HG03103 (cell line): Measurements from ENCODE around the gene RAB3GAP1.

Experiments
- ATAC-seq: cut with Tn5 transposase; IDR thresholded peaks from one replicate; pipeline ENCODE4 v1.9.1; 2021; ENCODE audit warnings: low read depth; ENCODE audit not compliant: unreplicated experiment

The RAB3GAP1 gene

DNA sequence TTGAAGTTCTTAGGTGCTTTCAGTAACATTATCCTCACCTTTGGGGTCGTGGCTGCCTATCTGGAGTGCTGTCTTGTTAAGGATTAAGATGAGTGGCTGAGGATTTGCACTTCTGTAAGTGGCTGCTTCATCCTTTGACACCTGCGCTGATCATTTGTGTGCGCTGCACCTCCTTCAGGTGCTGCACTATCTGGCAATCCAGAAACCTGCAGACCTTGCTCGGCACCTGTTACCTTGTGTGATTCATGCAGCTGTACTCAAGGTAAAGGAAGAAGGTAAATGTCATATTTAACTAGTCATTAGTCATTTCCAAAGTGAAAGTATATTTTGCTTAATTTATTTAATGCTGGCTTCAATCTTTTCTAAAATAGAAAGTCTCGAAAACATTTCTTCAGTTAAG, 110.3 kb downstream of the RAB3GAP1 start:
- no peak for ATAC-seq

GRCh38 chr2:135162786-135163185, 110.7 kb downstream of the RAB3GAP1 start:
- no peak for ATAC-seq

- ATAC-seq = no peak
These were observed 111.2 kb downstream of the RAB3GAP1 start for GRCh38 chr2:135163306-135163705.

DNA sequence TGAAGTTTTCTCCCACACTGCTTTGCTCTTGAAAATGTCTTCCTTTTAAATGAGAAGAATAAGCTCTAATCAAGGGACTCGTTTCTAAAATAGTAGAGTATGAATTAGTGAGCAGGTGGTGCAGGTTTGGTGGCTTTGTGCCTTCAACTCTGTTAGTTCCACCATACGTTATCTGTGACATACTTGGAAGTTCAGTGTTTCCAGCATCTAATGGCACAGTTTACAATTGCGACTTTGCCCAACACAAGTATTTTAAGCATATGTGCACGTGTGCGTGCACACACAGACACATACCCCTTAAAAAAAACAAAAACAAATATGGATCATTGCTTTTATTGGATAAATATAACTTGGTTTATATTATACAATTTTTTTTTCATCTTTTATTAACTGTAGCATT, 111.8 kb downstream of the RAB3GAP1 start:
- ATAC-seq = no peak

DNA sequence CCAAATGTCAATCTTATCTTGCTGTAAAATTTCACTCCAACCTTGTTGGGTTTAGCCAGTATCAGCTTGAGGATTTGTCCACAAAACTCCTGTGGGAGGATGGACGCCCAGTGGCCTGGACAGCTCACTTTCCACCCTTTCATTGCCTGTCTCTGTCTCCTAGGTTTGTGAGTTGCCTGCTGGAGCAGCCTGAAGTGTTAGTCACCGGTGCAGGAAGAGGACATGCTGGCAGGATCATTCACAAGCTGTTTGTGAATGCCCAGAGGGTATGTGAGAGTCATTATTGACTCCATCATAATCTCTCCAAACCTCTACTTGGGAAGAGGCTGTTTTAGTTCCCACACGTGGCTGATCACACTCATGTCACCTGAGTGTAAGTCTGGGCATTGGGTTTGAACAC, 112.3 kb downstream of the RAB3GAP1 start:
- no peak for ATAC-seq

- ATAC-seq = no peak
These were observed 115.2 kb downstream of the RAB3GAP1 start for GRCh38 chr2:135167273-135167672.

DNA sequence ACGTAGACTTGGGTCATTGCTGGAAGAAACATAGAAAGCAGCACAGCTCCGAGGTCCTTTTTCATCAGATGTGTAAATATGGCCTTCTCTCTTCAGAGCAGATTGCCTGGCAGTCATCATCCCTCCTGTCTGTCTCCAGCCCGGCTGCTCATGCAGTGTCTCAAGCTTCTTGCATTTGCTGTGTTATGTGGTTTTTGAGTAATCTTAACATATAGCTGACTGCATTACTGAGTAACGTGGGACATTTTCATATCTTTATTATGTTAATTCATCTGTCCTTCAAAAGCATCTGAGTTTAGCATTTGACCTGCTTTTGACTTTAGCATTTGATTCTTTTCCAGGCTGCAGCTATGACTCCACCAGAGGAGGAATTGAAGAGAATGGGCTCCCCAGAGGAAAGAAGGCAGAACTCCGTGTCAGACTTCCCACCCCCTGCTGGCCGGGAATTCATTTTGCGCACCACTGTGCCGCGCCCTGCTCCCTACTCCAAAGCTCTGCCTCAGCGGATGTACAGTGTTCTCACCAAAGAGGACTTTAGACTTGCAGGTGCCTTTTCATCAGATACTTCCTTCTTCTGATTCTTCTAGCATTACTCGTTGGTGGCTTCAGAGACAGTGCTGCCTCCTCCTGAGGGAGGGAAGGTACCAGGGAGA, 116.2 kb downstream of the RAB3GAP1 start:
- ATAC-seq = no peak

GRCh38 chr2:135169900-135170753, 118.0 kb downstream of the RAB3GAP1 start:
- no peak for ATAC-seq

DNA sequence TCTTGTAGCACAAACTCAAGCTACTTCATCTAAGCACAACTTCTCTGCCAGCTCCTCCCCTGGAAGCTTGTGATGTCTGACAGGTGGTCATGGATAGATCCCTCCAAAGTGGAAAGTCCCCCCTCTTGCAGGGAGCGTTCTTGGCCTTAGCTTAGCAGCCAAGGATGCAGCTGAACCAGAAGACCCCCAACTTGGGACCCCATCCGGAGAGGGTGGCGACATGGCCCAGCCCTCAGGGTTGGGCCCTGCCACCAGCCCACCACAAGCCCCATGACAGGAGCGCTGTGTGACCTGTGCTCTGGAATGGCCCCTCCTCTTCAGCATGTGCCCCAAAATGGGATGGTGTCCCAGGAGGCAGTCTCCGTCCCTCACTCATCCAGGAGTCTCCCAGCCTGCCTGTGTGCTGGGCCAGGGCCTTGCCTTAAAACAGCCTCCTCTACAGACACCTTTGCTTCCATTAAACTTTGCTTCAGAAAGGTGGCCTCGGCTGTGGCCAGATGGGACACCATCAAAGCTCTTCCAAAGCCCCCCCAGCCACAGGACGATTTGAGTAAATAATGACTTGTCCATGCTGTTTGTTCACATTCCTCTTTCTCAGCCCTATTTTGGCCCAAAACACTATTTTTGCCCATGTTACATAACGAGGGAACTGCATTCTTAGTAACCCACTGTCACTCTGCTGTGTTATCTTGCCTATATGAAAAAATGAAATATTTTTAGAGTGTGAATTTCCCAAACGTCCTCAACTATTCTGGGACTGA, 122.1 kb downstream of the RAB3GAP1 start:
- ATAC-seq = no peak

DNA sequence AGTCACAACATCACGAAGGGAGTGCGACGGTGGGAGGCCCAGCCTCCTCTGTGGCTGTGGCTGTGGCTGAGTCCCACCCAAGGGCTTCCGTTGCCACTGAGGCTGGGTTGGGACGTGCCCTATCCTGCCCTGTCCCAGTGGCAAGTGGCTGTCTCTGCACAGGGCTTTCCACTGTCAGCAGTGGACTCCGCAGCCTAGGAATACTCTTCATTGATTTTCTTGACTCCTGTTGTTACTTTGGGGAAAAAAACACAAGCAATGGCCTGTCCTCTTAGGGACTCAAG, 122.7 kb downstream of the RAB3GAP1 start:
- no peak for ATAC-seq

GRCh38 chr2:135175177-135175576, 123.1 kb downstream of the RAB3GAP1 start:
- no peak for ATAC-seq

DNA sequence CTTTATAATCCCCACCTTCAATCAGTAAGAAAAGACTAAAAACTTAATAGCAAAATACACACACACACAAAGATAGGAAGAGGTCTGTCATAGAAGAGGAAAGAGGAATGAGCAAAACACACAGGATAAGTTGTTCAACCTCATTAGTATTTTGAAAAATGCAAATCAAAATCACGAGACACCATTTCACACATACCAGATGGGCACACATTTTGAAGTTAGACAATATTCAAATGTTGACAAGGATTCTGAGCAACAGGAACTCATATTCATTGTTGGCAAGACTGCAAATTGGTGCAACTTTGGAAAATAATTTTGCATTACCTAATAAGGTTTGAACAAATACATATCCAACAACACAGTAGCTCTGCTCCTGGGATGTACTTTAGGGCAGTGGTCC, 127.6 kb downstream of the RAB3GAP1 start:
- no peak for ATAC-seq

- no peak for ATAC-seq
These were observed 130.1 kb downstream of the RAB3GAP1 start for GRCh38 chr2:135182190-135182589.

GRCh38 chr2:135182601-135183000, 130.5 kb downstream of the RAB3GAP1 start:
- ATAC-seq = no peak

DNA sequence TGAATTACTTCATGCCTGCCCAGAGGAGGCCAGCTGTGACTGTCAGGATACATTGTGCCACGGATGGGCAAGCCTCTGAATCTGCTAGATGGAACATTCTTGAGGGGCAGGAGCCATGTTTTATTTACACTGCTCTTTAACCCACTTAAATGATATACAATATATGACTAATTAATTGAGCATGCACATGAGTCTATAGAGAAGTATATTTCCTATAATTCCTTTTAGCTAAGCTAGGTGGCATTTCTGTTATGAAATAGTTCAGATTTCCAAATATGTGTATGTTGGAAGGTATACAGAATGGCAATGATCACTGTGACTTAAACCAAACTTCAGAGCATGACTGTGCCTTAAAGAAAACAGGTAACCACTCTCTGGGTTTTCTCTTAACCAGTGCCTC, 131.7 kb downstream of the RAB3GAP1 start:
- no peak for ATAC-seq

- ATAC-seq = no peak
These were observed 134.0 kb downstream of the RAB3GAP1 start for GRCh38 chr2:135186054-135186453.

DNA sequence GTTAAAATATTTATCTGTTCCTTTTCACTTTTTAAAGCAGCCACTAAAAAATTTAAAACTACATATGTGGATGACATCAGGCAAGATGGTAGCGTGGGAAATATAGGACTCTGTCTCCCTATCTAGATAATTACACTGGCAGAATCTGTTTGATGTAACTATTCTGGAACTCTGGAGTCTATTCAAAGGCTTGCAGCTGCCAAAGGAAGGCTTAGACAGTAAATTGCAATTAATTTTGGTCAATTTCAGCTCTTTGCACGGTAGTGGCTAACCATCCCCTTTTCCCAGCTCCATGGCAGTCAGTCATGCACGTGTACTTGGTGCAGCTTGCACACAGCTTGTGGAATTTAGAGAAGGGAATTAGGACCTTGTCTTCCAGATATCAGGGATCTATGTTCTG, 135.2 kb downstream of the RAB3GAP1 start:
- no peak for ATAC-seq

- no peak for ATAC-seq
These were observed 137.1 kb downstream of the RAB3GAP1 start for GRCh38 chr2:135189148-135189547.

GRCh38 chr2:135190799-135191198, 138.7 kb downstream of the RAB3GAP1 start:
- no peak for ATAC-seq

- ATAC-seq = no peak
These were observed 146.4 kb downstream of the RAB3GAP1 start for GRCh38 chr2:135198481-135198880.

GRCh38 chr2:135202751-135203150, 150.7 kb downstream of the RAB3GAP1 start:
- ATAC-seq = no peak

GRCh38 chr2:135203944-135204343, 151.9 kb downstream of the RAB3GAP1 start:
- ATAC-seq = no peak
